ENCODE measurements around the gene THAP12. TPM values are rescaled to one million over a fixed set of nuclear protein-coding genes. Genes with fewer than 3 reads are reported as not detected.

The THAP12 gene
- total and polyA plus RNA-seq, 2 donors (not counting 1 experiment from before 2014, with no cell fraction given), result 39.5 to 57.9 TPM

DNA sequence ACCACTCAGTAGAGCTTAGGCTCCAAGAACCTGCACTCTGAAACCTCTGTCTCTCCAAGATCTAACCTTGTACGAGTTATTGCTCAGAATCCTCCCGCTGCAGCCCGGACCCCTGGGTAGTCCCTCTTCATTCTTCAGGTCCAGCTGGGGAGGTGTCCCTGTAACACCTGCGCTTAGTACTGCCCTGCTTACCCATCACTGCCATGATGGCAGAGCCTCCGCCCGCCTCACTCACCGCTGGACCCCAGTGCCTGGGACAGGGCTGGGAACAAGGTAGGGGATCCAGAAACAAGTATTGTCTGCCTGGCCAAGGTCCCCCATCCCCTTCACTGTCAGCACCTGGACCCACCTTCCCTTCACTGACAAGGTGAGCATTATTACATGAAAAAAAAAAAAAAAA is 50.3 kb downstream of the THAP12 start:
- Histone ChIP-seq H3K4me1 (ENCODE audit: control insufficient read depth, extremely low read depth, insufficient read depth, low read length) (peaks cover 7% of the 10 kb centered on the region), H3K27ac (ENCODE audit: insufficient read depth, low read length) (no peak overlapping the region), H3K4me2 (ENCODE audit: extremely low read depth, insufficient read depth, low read length) (no peak overlapping the region), H2AFZ (ENCODE audit: low read length) (no peak overlapping the region), H3K27me3 (ENCODE audit: control insufficient read depth, insufficient read depth, low read length) (peaks cover 5% of the 10 kb centered on the region), H3K4me3 (replicated peaks in 1 of 4; ENCODE audit: control extremely low read depth in 1 of 4, insufficient read depth in 1 of 4, low read depth in 3 of 4, low read length in 4 of 4) (no peak overlapping the region), H3K9ac (ENCODE audit: insufficient read depth, low read length) (no peak overlapping the region), H4K20me1 (ENCODE audit: control insufficient read depth, extremely low read depth, insufficient read depth, low read length) (no peaks in the 10 kb centered on the region), H3K9me3 (ENCODE audit: control insufficient read depth, insufficient read depth, low read depth, low read length) (no peaks in the 10 kb centered on the region), H3K36me3 (ENCODE audit: control insufficient read depth, insufficient read depth, low read length) (no peaks in the 10 kb centered on the region), H3K79me2 (ENCODE audit: control insufficient read depth, insufficient read depth, low read length) (no peaks in the 10 kb centered on the region)
- no peak for DNase-seq (ENCODE audit: low read depth in 2 of 2)
- TF ChIP-seq EZH2 (IDR thresholded peaks at IDR 0.05; ENCODE audit: low read length, missing control alignments), result no peak
- TF ChIP-seq CTCF (conservative IDR thresholded peaks at IDR 0.05 in 1 of 2, IDR thresholded peaks at IDR 0.05 in 1 of 2; ENCODE audit: low read depth in 1 of 2, low read length in 2 of 2), result no peak

- TF ChIP-seq EZH2 (IDR thresholded peaks at IDR 0.05; ENCODE audit: low read length, missing control alignments), result no peak
- TF ChIP-seq CTCF (conservative IDR thresholded peaks at IDR 0.05 in 1 of 2, IDR thresholded peaks at IDR 0.05 in 1 of 2; ENCODE audit: low read depth in 1 of 2, low read length in 2 of 2), result no peak
- no peak overlapping the region for H2AFZ ChIP-seq (ENCODE audit: low read length)
- DNase-seq (ENCODE audit: low read depth in 2 of 2), result no peak
- H3K4me3 ChIP-seq (replicated peaks in 1 of 4; ENCODE audit: control extremely low read depth in 1 of 4, insufficient read depth in 1 of 4, low read depth in 3 of 4, low read length in 4 of 4), result no peak overlapping the region
- no peak overlapping the region for H3K27ac ChIP-seq (ENCODE audit: insufficient read depth, low read length)
- no peaks in the 10 kb centered on the region for H3K79me2 ChIP-seq (ENCODE audit: control insufficient read depth, insufficient read depth, low read length)
- H3K4me2 ChIP-seq (ENCODE audit: extremely low read depth, insufficient read depth, low read length), result no peak overlapping the region
- H3K27me3 ChIP-seq (ENCODE audit: control insufficient read depth, insufficient read depth, low read length), result peaks cover 5% of the 10 kb centered on the region
- no peak overlapping the region for H3K9ac ChIP-seq (ENCODE audit: insufficient read depth, low read length)
- no peaks in the 10 kb centered on the region for H3K36me3 ChIP-seq (ENCODE audit: control insufficient read depth, insufficient read depth, low read length)
- peaks cover 7% of the 10 kb centered on the region for H3K4me1 ChIP-seq (ENCODE audit: control insufficient read depth, extremely low read depth, insufficient read depth, low read length)
- H3K9me3 ChIP-seq (ENCODE audit: control insufficient read depth, insufficient read depth, low read depth, low read length), result no peaks in the 10 kb centered on the region
- H4K20me1 ChIP-seq (ENCODE audit: control insufficient read depth, extremely low read depth, insufficient read depth, low read length), result no peaks in the 10 kb centered on the region
Measured at GRCh38 chr11:76329983-76330382, 50.9 kb downstream of the THAP12 start.

- TF ChIP-seq EZH2 (IDR thresholded peaks at IDR 0.05; ENCODE audit: low read length, missing control alignments), result no peak
- no peak for TF ChIP-seq CTCF (conservative IDR thresholded peaks at IDR 0.05 in 1 of 2, IDR thresholded peaks at IDR 0.05 in 1 of 2; ENCODE audit: low read depth in 1 of 2, low read length in 2 of 2)
- no peaks in the 10 kb centered on the region for H4K20me1 ChIP-seq (ENCODE audit: control insufficient read depth, extremely low read depth, insufficient read depth, low read length)
- H3K79me2 ChIP-seq (ENCODE audit: control insufficient read depth, insufficient read depth, low read length), result no peaks in the 10 kb centered on the region
- H2AFZ ChIP-seq (ENCODE audit: low read length), result no peak overlapping the region
- no peak overlapping the region for H3K4me3 ChIP-seq (replicated peaks in 1 of 4; ENCODE audit: control extremely low read depth in 1 of 4, insufficient read depth in 1 of 4, low read depth in 3 of 4, low read length in 4 of 4)
- no peak overlapping the region for H3K4me2 ChIP-seq (ENCODE audit: extremely low read depth, insufficient read depth, low read length)
- H3K9me3 ChIP-seq (ENCODE audit: control insufficient read depth, insufficient read depth, low read depth, low read length), result no peaks in the 10 kb centered on the region
- peak; percentile 50 to 63 for DNase-seq (ENCODE audit: low read depth in 2 of 2)
- H3K4me1 ChIP-seq (ENCODE audit: control insufficient read depth, extremely low read depth, insufficient read depth, low read length), result peaks cover 7% of the 10 kb centered on the region
- no peak overlapping the region for H3K27ac ChIP-seq (ENCODE audit: insufficient read depth, low read length)
- no peak overlapping the region for H3K9ac ChIP-seq (ENCODE audit: insufficient read depth, low read length)
- no peaks in the 10 kb centered on the region for H3K36me3 ChIP-seq (ENCODE audit: control insufficient read depth, insufficient read depth, low read length)
- peaks cover 5% of the 10 kb centered on the region for H3K27me3 ChIP-seq (ENCODE audit: control insufficient read depth, insufficient read depth, low read length)
Measured at GRCh38 chr11:76329084-76329648, 51.8 kb downstream of the THAP12 start.

All from fibroblast of lung (primary cell).